H1 (cell line): ENCODE measurements around the gene ARNT2. TPM values are rescaled to one million over a fixed set of nuclear protein-coding genes. Genes with fewer than 3 reads are reported as not detected.
A peak's percentile ranks its signal among the peaks of the same experiment; 100 is the strongest.

Experiments
- CTCF ChIA-PET: fragments of 300-600 bp; sonication (Branson Sonifier 250); formaldehyde crosslinking; loops from one replicate; lab custom pipeline; 2021; ENCODE audit not compliant: partially characterized antibody; lab: Charles Lee
- POLR2A ChIA-PET: fragments of 300-600 bp; sonication (Branson Sonifier 250); formaldehyde crosslinking; loops from one replicate; lab custom pipeline; 2021; ENCODE audit warnings: inconsistent platforms; ENCODE audit not compliant: partially characterized antibody; lab: Charles Lee
- DNase-seq, 2 experiments: peaks; one replicate each; pipeline versions ENCODE4 v3.0.0 to v3.0.0-alpha.2; 2010 to 2022; ENCODE audit warnings: low spot score in 2 of 2, low read depth in 1 of 2, mixed read lengths in 1 of 2
- FAIRE-seq: peaks from 2 replicates; lab custom pipeline; 2011; peaks lifted over from hg19 to GRCh38; lab: Jason Lieb, UNC
- H2AFZ ChIP-seq: 2 replicates; pipeline ENCODE4 v1.8.1; 2012; ENCODE audit warnings: low read length, inconsistent platforms
- H2AK5ac ChIP-seq: 2 replicates; pipeline ENCODE4 v1.6.1; 2013; ENCODE audit warnings: low read depth, low read length
- H2BK120ac ChIP-seq: replicated peaks from 2 replicates; pipeline ENCODE3; 2013; ENCODE audit warnings: low read depth, low read length, inconsistent platforms
- H2BK12ac ChIP-seq: 2 replicates; pipeline ENCODE4 v1.6.1; 2013; ENCODE audit warnings: low read depth, low read length
- H2BK15ac ChIP-seq: 2 replicates; pipeline ENCODE4 v1.6.1; 2013; ENCODE audit warnings: low read length
- H2BK20ac ChIP-seq: 2 replicates; pipeline ENCODE4 v1.6.1; 2013; ENCODE audit warnings: low read length
- H2BK5ac ChIP-seq: 2 replicates; pipeline ENCODE4 v1.6.1; 2013; ENCODE audit warnings: low read depth, low read length
- H3K14ac ChIP-seq: 2 replicates; pipeline ENCODE4 v1.6.1; 2013; ENCODE audit warnings: inconsistent platforms; ENCODE audit not compliant: insufficient read length
- H3K18ac ChIP-seq: 2 replicates; pipeline ENCODE4 v1.6.1; 2013; ENCODE audit warnings: low read length; ENCODE audit errors: extremely low read depth
- H3K23ac ChIP-seq: 2 replicates; pipeline ENCODE4 v1.6.1; 2013; ENCODE audit warnings: inconsistent platforms; ENCODE audit not compliant: insufficient read length
- H3K23me2 ChIP-seq: 2 replicates; pipeline ENCODE4 v1.6.1; 2013; ENCODE audit warnings: low read depth, low read length
- H3K27ac ChIP-seq: 2 replicates; pipeline ENCODE4 v1.6.1; 2011; ENCODE audit warnings: low read depth, low read length, inconsistent platforms
- H3K27me3 ChIP-seq, 4 experiments: replicated peaks in 1 of 4; 1 replicate in 1 of 4; 2 replicates in 3 of 4; pipeline versions ENCODE4 v1.6.1 to v1.8.1; 2011 to 2013; ENCODE audit warnings: low read length in 3 of 4, mild to moderate bottlenecking in 3 of 4, inconsistent platforms in 2 of 4, mixed read lengths in 2 of 4, moderate library complexity in 1 of 4; ENCODE audit not compliant: control insufficient read depth in 3 of 4, insufficient read depth in 3 of 4; ENCODE audit errors: extremely low read depth in 1 of 4
- H3K36me3 ChIP-seq, 4 experiments: 2 replicates each; pipeline versions ENCODE4 v1.6.1 to v1.8.1; 2011 to 2013; ENCODE audit warnings: mild to moderate bottlenecking in 4 of 4, low read length in 3 of 4, moderate library complexity in 2 of 4, control low read depth in 1 of 4, inconsistent platforms in 1 of 4; ENCODE audit not compliant: insufficient read depth in 4 of 4, control insufficient read depth in 2 of 4
- H3K4ac ChIP-seq: replicated peaks from 2 replicates; pipeline ENCODE3; 2013; ENCODE audit warnings: low read length, low read depth, mixed read lengths, inconsistent platforms; ENCODE audit not compliant: insufficient read length
- H3K4me1 ChIP-seq, 4 experiments: replicated peaks in 1 of 4; 1 replicate in 1 of 4; 2 replicates in 3 of 4; pipeline versions ENCODE4 v1.6.1 to v1.8.1; 2011 to 2013; ENCODE audit warnings: low read length in 3 of 4, inconsistent platforms in 2 of 4, mixed read lengths in 1 of 4; ENCODE audit not compliant: insufficient read depth in 4 of 4, control insufficient read depth in 3 of 4
- H3K4me2 ChIP-seq, 2 experiments: 2 replicates each; pipeline versions ENCODE4 v1.6.1 to v1.8.1; 2011 to 2013; ENCODE audit warnings: low read depth in 2 of 2, low read length in 2 of 2, control low read depth in 1 of 2, inconsistent platforms in 1 of 2, mild to moderate bottlenecking in 1 of 2; ENCODE audit not compliant: insufficient read depth in 1 of 2
- H3K4me3 ChIP-seq, 4 experiments: fragments of 200-600, 300-600 bp in 1 of 4; sonication (generic), shearing (Covaris generic), sonication (Bioruptor Twin) in 1 of 4; 2 replicates each; pipeline versions ENCODE4 v1.5.1 to v1.8.1; 2011 to 2016; ENCODE audit warnings: low read length in 4 of 4, low read depth in 3 of 4, control low read depth in 2 of 4, inconsistent platforms in 2 of 4, mild to moderate bottlenecking in 2 of 4, mixed read lengths in 1 of 4, moderate library complexity in 1 of 4; ENCODE audit not compliant: insufficient read depth in 2 of 4; ENCODE audit errors: extremely low read depth in 1 of 4
- H3K56ac ChIP-seq: replicated peaks from 2 replicates; pipeline ENCODE3; 2013; ENCODE audit warnings: low read depth, mild to moderate bottlenecking, mixed read lengths, low read length, inconsistent platforms; ENCODE audit not compliant: insufficient read length
- H3K79me1 ChIP-seq: 2 replicates; pipeline ENCODE4 v1.6.1; 2013; ENCODE audit warnings: low read depth, low read length, control low read depth
- H3K79me2 ChIP-seq, 2 experiments: 2 replicates each; pipeline versions ENCODE4 v1.6.1 to v1.8.1; 2012 to 2013; ENCODE audit warnings: low read length in 2 of 2, mild to moderate bottlenecking in 2 of 2, inconsistent platforms in 1 of 2; ENCODE audit not compliant: insufficient read depth in 2 of 2, control insufficient read depth in 1 of 2
- H3K9ac ChIP-seq, 4 experiments: replicated peaks in 1 of 4; 1 replicate in 1 of 4; 2 replicates in 3 of 4; pipeline versions ENCODE4 v1.6.1 to v1.8.1; 2011 to 2013; ENCODE audit warnings: low read depth in 3 of 4, low read length in 3 of 4, control low read depth in 2 of 4, mild to moderate bottlenecking in 2 of 4, moderate library complexity in 2 of 4, inconsistent platforms in 1 of 4; ENCODE audit errors: extremely low read depth in 1 of 4
- H3K9me3 ChIP-seq, 2 experiments: 2 replicates each; pipeline versions ENCODE4 v1.6.1 to v1.8.1; 2012 to 2013; ENCODE audit warnings: mild to moderate bottlenecking in 2 of 2, moderate library complexity in 2 of 2, control low read depth in 1 of 2, inconsistent platforms in 1 of 2, low read depth in 1 of 2, low read length in 1 of 2, mixed read lengths in 1 of 2; ENCODE audit not compliant: insufficient read depth in 2 of 2
- H4K20me1 ChIP-seq, 2 experiments: replicated peaks in 1 of 2; 2 replicates each; pipeline versions ENCODE3 to v1.8.1; 2011 to 2013; ENCODE audit warnings: inconsistent platforms in 2 of 2, low read length in 2 of 2, mild to moderate bottlenecking in 1 of 2; ENCODE audit not compliant: insufficient read depth in 2 of 2, control insufficient read depth in 1 of 2
- H4K5ac ChIP-seq: 2 replicates; pipeline ENCODE4 v1.6.1; 2013; ENCODE audit warnings: low read length, low read depth, mixed read lengths, inconsistent platforms; ENCODE audit not compliant: insufficient read length
- H4K8ac ChIP-seq: 2 replicates; pipeline ENCODE4 v1.8.0; 2013; ENCODE audit warnings: mild to moderate bottlenecking, moderate library complexity, low read length, inconsistent platforms; ENCODE audit not compliant: insufficient read depth; ENCODE audit errors: extremely low read depth
- H4K91ac ChIP-seq: replicated peaks from 2 replicates; pipeline ENCODE3; 2013; ENCODE audit warnings: low read length, mixed read lengths, inconsistent platforms; ENCODE audit not compliant: insufficient read length
- BACH1 ChIP-seq: IDR thresholded peaks from 2 replicates; pipeline ENCODE4 v1.6.1; 2012; ENCODE audit warnings: low read length, improper control_type of control experiment
- CREB1 ChIP-seq: IDR thresholded peaks from 2 replicates; pipeline ENCODE4 v1.6.1; 2012; ENCODE audit warnings: inconsistent platforms
- CTBP2 ChIP-seq: IDR thresholded peaks from 2 replicates; pipeline ENCODE4 v1.7.0; 2011; ENCODE audit warnings: borderline replicate concordance, mild to moderate bottlenecking, moderate library complexity, mixed read lengths, low read length; ENCODE audit not compliant: insufficient read depth, insufficient read length
- EGR1 ChIP-seq: IDR thresholded peaks from 2 replicates; pipeline ENCODE4 v1.6.1; 2011; ENCODE audit warnings: low read depth, low read length, borderline replicate concordance
- POU5F1 ChIP-seq: IDR thresholded peaks from 2 replicates; pipeline ENCODE4 v1.6.1; 2011; ENCODE audit warnings: low read depth, mild to moderate bottlenecking, low read length, moderate library complexity
- SP1 ChIP-seq: IDR thresholded peaks from 2 replicates; pipeline ENCODE4 v1.6.1; 2011; ENCODE audit warnings: low read depth, low read length
- SP2 ChIP-seq: IDR thresholded peaks from 2 replicates; pipeline ENCODE4 v1.6.1; 2012; ENCODE audit warnings: mild to moderate bottlenecking, low read length, inconsistent platforms
- SUZ12 ChIP-seq: fragments of 200-600 bp; sonication (generic); IDR thresholded peaks from 2 replicates; pipeline ENCODE4 v1.6.1; 2012; ENCODE audit warnings: mild to moderate bottlenecking, inconsistent platforms, low read length, moderate library complexity, mixed read lengths
- YY1 ChIP-seq: IDR thresholded peaks from 2 replicates; pipeline ENCODE4 v1.6.1; 2011; ENCODE audit warnings: low read depth, mild to moderate bottlenecking, low read length
- WGBS, 2 experiments: shearing (Covaris generic) in 1 of 2; methylation state at CpG; one replicate each; pipeline versions ENCODE4 v1.1.6 to v1.1.7; 2013 to 2015; ENCODE audit warnings: low lambda C conversion rate in 2 of 2, mixed read lengths in 2 of 2, inconsistent platforms in 1 of 2, low coverage in 1 of 2, missing lambda C conversion rate in 1 of 2; ENCODE audit not compliant: insufficient replicate concordance in 2 of 2, insufficient coverage in 1 of 2, insufficient read length in 1 of 2; ENCODE audit errors: extremely low coverage in 1 of 2, missing lambda C conversion rate in 1 of 2; 5-methylcytosine and 5-hydroxymethylcytosine counted together
- polyA plus RNA-seq, 7 experiments: library from polyadenylated mRNA; depleted of rRNA in 3 of 7; stranded (reverse) in 5 of 7; unstranded in 2 of 7; fragments of >200 nt in 5 of 7; fragments of 200-250 nt in 2 of 7; gene quantifications; 1 replicate in 5 of 7; 2 replicates in 1 of 7; 4 replicates in 1 of 7; pipeline versions ENCODE4 v1.2.1 to v1.2.3, GENCODE V29; 2011 to 2013; ENCODE audit warnings: missing spikeins in 2 of 7, mixed read lengths in 2 of 7
- total RNA-seq: library from RNA; stranded (reverse); fragmentation: NEBNext Ultra II Directional; extraction: Animal tissue kit (Norgen Biotek cat#: 25700); gene quantifications from 2 replicates; pipeline ENCODE4 v1.2.1, GENCODE V29; 2021

Gene ARNT2
- total and polyA plus RNA-seq, 2 of the 8 experiments (the other 6 are each of a cell fraction or from before 2014, with no cell fraction given), result 9.5 to 14.6 TPM

DNA sequence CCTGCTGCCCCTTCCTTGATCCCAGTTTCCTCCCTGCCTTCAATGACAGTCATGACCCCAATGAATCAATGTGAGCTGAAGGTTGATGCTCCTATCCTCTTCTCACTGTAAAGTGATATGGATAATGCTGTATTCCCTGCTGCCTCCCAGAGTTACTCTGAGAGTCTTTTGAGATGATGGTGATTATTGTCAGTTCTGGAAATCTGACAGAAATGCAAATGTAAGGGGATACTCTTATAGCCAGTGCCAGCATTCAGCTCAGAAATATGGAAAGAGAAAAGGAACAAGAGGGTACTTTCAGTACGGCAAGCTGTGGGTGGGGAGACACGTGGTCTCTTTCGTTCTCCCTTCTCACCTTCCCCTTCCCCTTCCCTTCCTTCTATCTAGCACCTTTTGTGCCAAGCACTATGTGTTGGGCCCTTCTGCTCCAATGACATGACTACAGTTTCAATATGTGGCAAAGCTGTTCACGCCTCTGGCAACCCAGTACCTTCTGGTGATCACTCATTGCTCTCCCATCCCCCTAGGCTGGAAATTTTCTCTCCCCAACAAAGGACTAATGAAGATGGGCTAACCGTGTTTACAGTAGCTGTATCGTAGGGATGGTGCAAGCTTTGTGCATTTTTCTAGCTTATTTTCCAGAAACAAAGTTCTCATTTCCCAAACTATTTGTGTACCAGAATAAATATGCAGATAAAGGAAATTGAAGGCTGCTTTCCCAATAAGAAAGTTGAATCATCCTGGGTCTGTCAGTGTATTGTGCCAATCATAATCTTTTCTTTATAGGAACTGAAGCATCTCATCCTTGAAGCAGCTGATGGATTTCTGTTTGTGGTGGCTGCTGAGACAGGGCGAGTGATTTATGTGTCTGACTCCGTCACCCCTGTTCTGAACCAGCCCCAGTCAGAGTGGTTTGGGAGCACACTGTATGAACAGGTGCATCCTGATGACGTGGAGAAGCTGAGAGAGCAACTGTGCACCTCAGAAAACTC, 70.3 kb downstream of the ARNT2 start:
- Histone ChIP-seq H3K4ac (no peak overlapping the region), H4K91ac (peak overlapping the region; percentile 6), H3K79me1 (no peaks in the 10 kb centered on the region), H3K4me3 (no peak overlapping the region), H4K5ac (no peak overlapping the region), H4K8ac (no peak overlapping the region), H4K20me1 (no peaks in the 10 kb centered on the region), H2BK15ac (no peak overlapping the region), H3K18ac (peak overlapping the region; percentile 64; the same call in 1 of the 2 replicates), H3K4me2 (0 out of 4 replicates have a peak overlapping the region, but pooled peaks of 1 of the 2 experiments have one; percentile 15), H2AK5ac (no peak overlapping the region), H3K14ac (no peak overlapping the region), H2AFZ (no peak overlapping the region), H3K27ac (no peak overlapping the region), H3K23me2 (no peaks in the 10 kb centered on the region), H3K23ac (no peak overlapping the region), H3K79me2 (no peaks in the 10 kb centered on the region), H3K4me1 (peaks cover 3 to 19% (median 11%) of the 10 kb centered on the region in 4 experiments; a peak in 6 of 7 replicates), H2BK5ac (peak overlapping the region; percentile 22; the same call in 1 of the 2 replicates), H2BK12ac (no peak overlapping the region; the same call in 1 of the 2 replicates), H2BK120ac (no peak overlapping the region), H2BK20ac (peak overlapping the region; percentile 67; the same call in 1 of the 2 replicates), H3K27me3 (no peaks in the 10 kb centered on the region), H3K56ac (no peak overlapping the region), H3K36me3 (peaks cover 0 to 24% (median 8%) of the 10 kb centered on the region in 4 experiments; a peak in 4 of 8 replicates), H3K9me3 (peaks cover 0 to 8% of the 10 kb centered on the region in 2 experiments; a peak in 2 of 4 replicates), H3K9ac (no peak overlapping the region)
- TF ChIP-seq YY1, result no peak
- TF ChIP-seq EGR1, result no peak
- TF ChIP-seq POU5F1, result no peak
- no peak for TF ChIP-seq CREB1
- TF ChIP-seq BACH1, result no peak
- no peak for TF ChIP-seq SP1
- TF ChIP-seq CTBP2, result no peak
- TF ChIP-seq SP2, result no peak
- TF ChIP-seq SUZ12, result no peak
- WGBS, 2 experiments, result 81% methylated on average over 9 of the region's 9 CpGs; no CpG with 5 or more reads in 1 of the 2 experiments
- DNase-seq, result no peak
- POLR2A ChIA-PET, result interaction anchor here (1.9 kb wide), 1 partner anchor 15 kb away, joined by 5 read pairs; no protein-coding TSS in a partner anchor
- CTCF ChIA-PET, result interaction anchor here (0.6 to 21.1 kb wide), 29 partner anchors 8 to 1081 kb away, joined by 3 to 187 read pairs (median 4); partner anchors contain the start of gene CEMIP
- no peak for FAIRE-seq
